K562 (cell line): Measurements from ENCODE around the gene MED13L. TPM values are rescaled to one million over a fixed set of nuclear protein-coding genes. Genes with fewer than 3 reads are reported as not detected.

Experiments
- ATAC-seq: fragments of 200-7000 bp; cut with Tn5 transposase; 3 replicates; pipeline ENCODE4 v1.9.1; 2020; ENCODE audit warnings: moderate library complexity
- BruUV-seq: library from RNA; stranded (reverse); fragments of 400-500 nt; replicated peaks from 2 replicates; lab custom pipeline; 2021; lab: Mats Ljungman, UMichigan
- CTCF ChIA-PET: fragments of 300-600 bp; formaldehyde crosslinking; extraction: SDS; loops from one replicate; lab custom pipeline; 2021; ENCODE audit warnings: low intra/inter-chr PET ratio; lab: Yijun Ruan, JAX
- POLR2A ChIA-PET: fragments of 300-600, 350-650 bp; sonication (Branson Sonifier 250); formaldehyde crosslinking; extraction: SDS; loops from one replicate; lab custom pipeline; 2021; ENCODE audit warnings: antibody characterized with exemption, inconsistent platforms; lab: Yijun Ruan, JAX
- DNase-seq, 4 experiments: peaks; one replicate each; pipeline versions ENCODE4 v3.0.0 to v3.0.0-alpha.2; 2011 to 2018; ENCODE audit warnings: low spot score in 3 of 4, mixed read lengths in 3 of 4; ENCODE audit errors: extremely low read depth in 1 of 4
- FAIRE-seq: peaks from 2 replicates; lab custom pipeline; 2011; peaks lifted over from hg19 to GRCh38; lab: Jason Lieb, UNC
- H2AFZ ChIP-seq: 2 replicates; pipeline ENCODE4 v1.6.0; 2011; ENCODE audit warnings: low read depth, low read length, control low read depth, inconsistent platforms
- H3K27ac ChIP-seq: fragments of 200-600 bp; 3 replicates; pipeline ENCODE4 v1.8.0; 2011; ENCODE audit warnings: low read depth, mild to moderate bottlenecking, control low read depth, inconsistent platforms, low read length, moderate library complexity, mixed read lengths; ENCODE audit errors: extremely low read depth
- H3K27me3 ChIP-seq, 2 experiments: fragments of 300-600 bp in 1 of 2; 2 replicates in 1 of 2; 3 replicates in 1 of 2; pipeline versions ENCODE4 v1.6.0 to v1.8.0; 2011; ENCODE audit warnings: inconsistent platforms in 2 of 2, low read length in 2 of 2, mild to moderate bottlenecking in 1 of 2, mixed read lengths in 1 of 2, moderate library complexity in 1 of 2; ENCODE audit not compliant: control insufficient read depth in 2 of 2, insufficient read depth in 2 of 2
- H3K36me3 ChIP-seq: fragments of 300-600 bp; 3 replicates; pipeline ENCODE4 v1.8.0; 2011; ENCODE audit warnings: mild to moderate bottlenecking, low read length, inconsistent platforms; ENCODE audit not compliant: control insufficient read depth, insufficient read depth
- H3K4me1 ChIP-seq, 2 experiments: fragments of 200-600 bp in 1 of 2; replicated peaks in 1 of 2; 2 replicates in 1 of 2; 3 replicates in 1 of 2; pipeline versions ENCODE4 v1.5.1 to v1.8.0; 2011; ENCODE audit warnings: inconsistent platforms in 2 of 2, low read length in 2 of 2, mild to moderate bottlenecking in 1 of 2, mixed read lengths in 1 of 2, moderate library complexity in 1 of 2; ENCODE audit not compliant: control insufficient read depth in 2 of 2, insufficient read depth in 2 of 2
- H3K4me2 ChIP-seq: 2 replicates; pipeline ENCODE4 v1.6.1; 2011; ENCODE audit warnings: low read length, control low read depth, inconsistent platforms, mixed read lengths; ENCODE audit not compliant: insufficient read depth
- H3K4me3 ChIP-seq: fragments of 200-600 bp; sonication (generic), shearing (Covaris generic); 2 replicates; pipeline ENCODE4 v1.5.1; 2016; ENCODE audit warnings: control low read depth, inconsistent platforms
- H3K79me2 ChIP-seq: fragments of 200-600 bp; 3 replicates; pipeline ENCODE4 v1.8.0; 2011; ENCODE audit warnings: low read length, inconsistent platforms; ENCODE audit not compliant: control insufficient read depth, insufficient read depth
- H3K9ac ChIP-seq, 2 experiments: 2 replicates each; pipeline versions ENCODE4 v1.6.0 to v1.6.1; 2011; ENCODE audit warnings: low read depth in 2 of 2, low read length in 2 of 2, control low read depth in 1 of 2, inconsistent platforms in 1 of 2, mild to moderate bottlenecking in 1 of 2, mixed read lengths in 1 of 2; ENCODE audit not compliant: insufficient read depth in 1 of 2
- H3K9me1 ChIP-seq: one replicate; pipeline ENCODE4 v1.6.0; 2011; ENCODE audit warnings: inconsistent platforms, mild to moderate bottlenecking, low read length, moderate library complexity; ENCODE audit not compliant: control insufficient read depth, insufficient read depth
- H3K9me3 ChIP-seq: replicated peaks from 2 replicates; pipeline ENCODE4 v1.5.1; 2011; ENCODE audit warnings: low read depth, low read length, inconsistent platforms; ENCODE audit not compliant: control insufficient read depth, insufficient read depth
- H4K20me1 ChIP-seq: replicated peaks from 2 replicates; pipeline ENCODE4 v1.6.1; 2011; ENCODE audit warnings: low read length, inconsistent platforms, mixed read lengths; ENCODE audit not compliant: control insufficient read depth, insufficient read depth
- HNRNPK ChIP-seq: fragments of 200-400 bp; formaldehyde crosslinking; IDR thresholded peaks from one replicate; pipeline ENCODE4 v1.6.1; 2018; ENCODE audit warnings: mild to moderate bottlenecking, low read depth, low read length; ENCODE audit not compliant: poor library complexity, severe bottlenecking
- IRF2 ChIP-seq: sonication (generic); formaldehyde crosslinking; IDR thresholded peaks from 2 replicates; pipeline ENCODE4 v1.8.1; 2022; ENCODE audit warnings: mild to moderate bottlenecking, missing genetic modification reagents
- MECOM ChIP-seq: fragments of 250-450 bp; sonication (Bioruptor Pico); IDR thresholded peaks from 2 replicates; pipeline ENCODE4 v1.8.0; 2022; ENCODE audit warnings: inconsistent platforms
- MEF2D ChIP-seq: conservative IDR thresholded peaks from 2 replicates; pipeline ENCODE4 v1.6.1; 2016; ENCODE audit warnings: low read depth, missing genetic modification characterization, missing compliant biosample characterization
- SLC30A9 ChIP-seq: fragments of 250-450 bp; sonication (Bioruptor Pico); IDR thresholded peaks from 2 replicates; pipeline ENCODE4 v1.8.0; 2022; ENCODE audit warnings: mild to moderate bottlenecking, moderate library complexity
- SMARCE1 ChIP-seq: fragments of 450-650 bp; IDR thresholded peaks from 2 replicates; pipeline ENCODE4 v1.7.1; 2016; ENCODE audit warnings: mild to moderate bottlenecking
- STAT5A ChIP-seq: IDR thresholded peaks from 2 replicates; pipeline ENCODE4 v1.6.1; 2012; ENCODE audit warnings: low read length, inconsistent platforms, borderline replicate concordance
- ZNF134 ChIP-seq: fragments of 250-450 bp; sonication (Bioruptor Pico); conservative IDR thresholded peaks from 2 replicates; pipeline ENCODE4 v1.4.0; 2020
- ZNF143 ChIP-seq: sonication (generic); formaldehyde crosslinking; IDR thresholded peaks from 2 replicates; pipeline ENCODE4 v1.9.0; 2022; ENCODE audit warnings: mild to moderate bottlenecking, missing genetic modification reagents
- ZNF384 ChIP-seq: IDR thresholded peaks from 2 replicates; pipeline ENCODE4 v1.6.1; 2012; ENCODE audit warnings: low read depth, low read length, improper control_type of control experiment
- ZNF589 ChIP-seq: fragments of 200-800 bp; sonication (Bioruptor generic); IDR thresholded peaks from 2 replicates; pipeline ENCODE4 v1.6.1; 2016; ENCODE audit warnings: low read depth, missing genetic modification characterization, missing compliant biosample characterization
- ZNF707 ChIP-seq: fragments of 250-450 bp; sonication (Bioruptor Pico); conservative IDR thresholded peaks from 2 replicates; pipeline ENCODE4 v1.8.0; 2022; ENCODE audit warnings: inconsistent platforms, mild to moderate bottlenecking, moderate library complexity
- WGBS: fragments of 100-300 bp; shearing (Covaris generic); methylation state at CpG from one replicate; pipeline ENCODE4 v1.1.6; 2016; ENCODE audit warnings: low coverage, mixed read lengths; ENCODE audit not compliant: insufficient coverage; ENCODE audit errors: missing lambda C conversion rate; 5-methylcytosine and 5-hydroxymethylcytosine counted together
- in situ Hi-C: fragments of 300-500 bp; cut with MboI; formaldehyde crosslinking; loops from 4 replicates; pipeline ENCODE4 v1.15.0; 2018; ENCODE audit warnings: inconsistent platforms, mixed read lengths
- intact Hi-C: fragments of 100-400 bp; cut with micrococcal nuclease; formaldehyde crosslinking; loops from 2 replicates; pipeline ENCODE4 v1.14.2; 2022
- polyA plus RNA-seq, 8 experiments: library from polyadenylated mRNA; depleted of rRNA in 4 of 8; stranded (reverse) in 5 of 8; unstranded in 3 of 8; fragments of >200 nt; fragmentation: Nextera tagmentation in 2 of 8; fragmentation: Illumina TruSeq in 1 of 8; extraction: Ambion mirVana in 2 of 8; extraction: Trizol in 1 of 8; gene quantifications; 2 replicates each; pipeline versions ENCODE4 v1.2.1 to v1.2.3, GENCODE V29; 2011 to 2014; ENCODE audit warnings: inconsistent platforms in 1 of 8, missing spikeins in 1 of 8
- total RNA-seq, 7 experiments: library from RNA; depleted of rRNA in 6 of 7; stranded (reverse); fragments of >200 nt in 6 of 7; fragmentation: Illumina TruSeq in 2 of 7; extraction: Trizol in 2 of 7; gene quantifications; 2 replicates each; pipeline versions ENCODE4 v1.2.1 to v1.2.3, GENCODE V29; 2011 to 2021; ENCODE audit warnings: low replicate concordance in 1 of 7
- TF ChIP-seq, protein P1 (sequence below): fragments of 450-650 bp; IDR thresholded peaks from 2 replicates; pipeline ENCODE4 v1.6.1; 2014; ENCODE audit warnings: low read depth, mild to moderate bottlenecking, moderate library complexity, borderline replicate concordance
- TF ChIP-seq, protein P2 (sequence below): sonication (generic); formaldehyde crosslinking; IDR thresholded peaks from 2 replicates; pipeline ENCODE4 v1.8.0; 2022; ENCODE audit warnings: mild to moderate bottlenecking, low read depth, missing genetic modification reagents
- TF ChIP-seq, protein P3 (sequence below): IDR thresholded peaks from 2 replicates; pipeline ENCODE4 v1.6.1; 2014; ENCODE audit warnings: antibody characterized with exemption
- TF ChIP-seq, protein P4 (sequence below): fragments of 450-650 bp; IDR thresholded peaks from 2 replicates; pipeline ENCODE4 v1.6.1; 2016; ENCODE audit warnings: missing biosample characterization, missing genetic modification characterization

The MED13L gene
- total and polyA plus RNA-seq, 9 of the 15 experiments (the other 6 are each of a cell fraction or from before 2014, with no cell fraction given) = 13.4 to 90.3 (median 36.9) TPM

DNA sequence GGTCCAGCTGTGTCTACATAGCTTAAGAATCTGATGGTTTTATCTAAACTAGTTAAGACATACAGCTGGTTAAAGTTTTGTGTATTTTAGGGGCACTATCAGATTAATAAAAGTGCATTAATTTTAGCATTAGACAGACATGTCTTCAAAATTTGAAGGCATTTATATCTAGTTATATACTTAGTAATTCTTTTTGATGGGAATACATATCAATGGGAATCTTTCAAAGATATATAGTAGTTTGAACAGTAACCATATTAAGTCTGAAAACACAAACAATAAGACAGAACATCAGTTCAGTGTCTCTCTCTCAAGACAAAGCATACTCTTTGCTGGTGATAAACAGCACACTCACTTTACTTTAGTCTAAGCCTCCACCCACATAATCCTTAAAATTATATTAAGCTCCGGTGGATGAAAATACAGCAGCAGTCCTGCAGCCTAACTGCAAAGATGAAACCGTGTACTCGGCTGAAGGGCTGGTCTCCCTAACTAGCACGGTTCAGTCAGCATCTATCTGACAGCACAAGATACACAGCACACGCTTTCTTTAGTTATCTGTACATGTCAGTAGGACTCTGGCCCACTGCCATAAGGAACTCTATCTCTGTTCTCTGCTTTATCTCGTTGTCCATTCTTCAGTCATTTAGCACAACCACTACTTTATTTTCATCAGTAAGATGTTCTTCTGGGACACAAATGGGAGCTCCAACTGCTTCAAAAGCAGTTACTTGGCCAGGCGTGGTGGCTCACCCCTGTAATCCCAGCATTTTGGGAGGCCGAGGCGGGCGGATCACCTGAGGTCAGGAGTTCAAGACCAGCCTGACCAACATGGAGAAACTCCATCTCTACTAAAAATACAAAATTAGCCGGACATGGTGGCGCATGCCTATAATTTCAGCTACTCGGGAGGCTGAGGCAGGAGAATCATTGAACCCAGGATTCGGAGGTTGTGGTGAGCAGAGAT is 80.5 kb downstream of the MED13L start:
- ChIA-PET POLR2A (interaction anchor here (0.5 to 1.8 kb wide), 8 partner anchors 10 to 362 kb away, joined by 3 to 8 read pairs (median 4); partner anchors contain the start of gene MAP1LC3B2), CTCF (no interaction called here)
- 0 out of 4 replicates have a peak overlapping the region, but pooled peaks of 1 of the 2 experiments have one; percentile 45 for H3K9ac ChIP-seq
- no peak overlapping the region for H2AFZ ChIP-seq
- H3K4me2 ChIP-seq = peak overlapping the region; percentile 28
- DNase-seq = peak; percentile 73 to 97 (median 84)
- no TSS peak for BruUV-seq
- intact Hi-C loops (loop anchor here (10.0 kb wide), 2 partner anchors 52 to 132 kb away; no protein-coding TSS in a partner anchor), in situ Hi-C loops (no loop called here)
- ATAC-seq = peak; percentile 95
- 14% methylated on average over 13 of the region's 14 CpGs for WGBS
- H3K9me3 ChIP-seq = no peaks in the 10 kb centered on the region
- no peaks in the 10 kb centered on the region for H3K36me3 ChIP-seq
- H3K79me2 ChIP-seq = peaks cover 95% of the 10 kb centered on the region
- peak; percentile 98 for FAIRE-seq
- no peaks in the 10 kb centered on the region for H3K27me3 ChIP-seq
- H3K27ac ChIP-seq = peak overlapping the region; percentile 65
- 0 out of 2 replicates have a peak, but pooled peaks cover 7% of the 10 kb centered on the region for H4K20me1 ChIP-seq
- H3K9me1 ChIP-seq = no peaks in the 10 kb centered on the region
- peaks cover 12 to 40% of the 10 kb centered on the region in 2 experiments; a peak in 4 of 5 replicates for H3K4me1 ChIP-seq
- no peak overlapping the region for H3K4me3 ChIP-seq
- no peak for TF ChIP-seq HNRNPK
- TF ChIP-seq STAT5A = peak; percentile 97
- TF ChIP-seq MEF2D = peak; percentile 74
- TF ChIP-seq, protein P1, sequence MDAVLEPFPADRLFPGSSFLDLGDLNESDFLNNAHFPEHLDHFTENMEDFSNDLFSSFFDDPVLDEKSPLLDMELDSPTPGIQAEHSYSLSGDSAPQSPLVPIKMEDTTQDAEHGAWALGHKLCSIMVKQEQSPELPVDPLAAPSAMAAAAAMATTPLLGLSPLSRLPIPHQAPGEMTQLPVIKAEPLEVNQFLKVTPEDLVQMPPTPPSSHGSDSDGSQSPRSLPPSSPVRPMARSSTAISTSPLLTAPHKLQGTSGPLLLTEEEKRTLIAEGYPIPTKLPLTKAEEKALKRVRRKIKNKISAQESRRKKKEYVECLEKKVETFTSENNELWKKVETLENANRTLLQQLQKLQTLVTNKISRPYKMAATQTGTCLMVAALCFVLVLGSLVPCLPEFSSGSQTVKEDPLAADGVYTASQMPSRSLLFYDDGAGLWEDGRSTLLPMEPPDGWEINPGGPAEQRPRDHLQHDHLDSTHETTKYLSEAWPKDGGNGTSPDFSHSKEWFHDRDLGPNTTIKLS = no peak; the same call in 1 of the 2 replicates
- TF ChIP-seq SMARCE1 = peak; percentile 99
- no peak for TF ChIP-seq ZNF589 (CRISPR knock-in tag)
- TF ChIP-seq, protein P2, sequence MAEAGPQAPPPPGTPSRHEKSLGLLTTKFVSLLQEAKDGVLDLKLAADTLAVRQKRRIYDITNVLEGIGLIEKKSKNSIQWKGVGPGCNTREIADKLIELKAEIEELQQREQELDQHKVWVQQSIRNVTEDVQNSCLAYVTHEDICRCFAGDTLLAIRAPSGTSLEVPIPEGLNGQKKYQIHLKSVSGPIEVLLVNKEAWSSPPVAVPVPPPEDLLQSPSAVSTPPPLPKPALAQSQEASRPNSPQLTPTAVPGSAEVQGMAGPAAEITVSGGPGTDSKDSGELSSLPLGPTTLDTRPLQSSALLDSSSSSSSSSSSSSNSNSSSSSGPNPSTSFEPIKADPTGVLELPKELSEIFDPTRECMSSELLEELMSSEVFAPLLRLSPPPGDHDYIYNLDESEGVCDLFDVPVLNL (CRISPR knock-in tag) = no peak
- TF ChIP-seq ZNF707 (CRISPR knock-in tag) = no peak
- 0 out of 2 replicates have a peak, but pooled peaks have one; percentile 11 for TF ChIP-seq ZNF384
- TF ChIP-seq, protein P3, sequence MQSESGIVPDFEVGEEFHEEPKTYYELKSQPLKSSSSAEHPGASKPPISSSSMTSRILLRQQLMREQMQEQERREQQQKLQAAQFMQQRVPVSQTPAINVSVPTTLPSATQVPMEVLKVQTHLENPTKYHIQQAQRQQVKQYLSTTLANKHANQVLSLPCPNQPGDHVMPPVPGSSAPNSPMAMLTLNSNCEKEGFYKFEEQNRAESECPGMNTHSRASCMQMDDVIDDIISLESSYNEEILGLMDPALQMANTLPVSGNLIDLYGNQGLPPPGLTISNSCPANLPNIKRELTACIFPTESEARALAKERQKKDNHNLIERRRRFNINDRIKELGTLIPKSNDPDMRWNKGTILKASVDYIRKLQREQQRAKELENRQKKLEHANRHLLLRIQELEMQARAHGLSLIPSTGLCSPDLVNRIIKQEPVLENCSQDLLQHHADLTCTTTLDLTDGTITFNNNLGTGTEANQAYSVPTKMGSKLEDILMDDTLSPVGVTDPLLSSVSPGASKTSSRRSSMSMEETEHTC = no peak
- TF ChIP-seq ZNF134 (CRISPR knock-in tag) = peak; percentile 55; the same call in 1 of the 2 replicates
- no peak for TF ChIP-seq SLC30A9 (CRISPR knock-in tag)
- TF ChIP-seq, protein P4, sequence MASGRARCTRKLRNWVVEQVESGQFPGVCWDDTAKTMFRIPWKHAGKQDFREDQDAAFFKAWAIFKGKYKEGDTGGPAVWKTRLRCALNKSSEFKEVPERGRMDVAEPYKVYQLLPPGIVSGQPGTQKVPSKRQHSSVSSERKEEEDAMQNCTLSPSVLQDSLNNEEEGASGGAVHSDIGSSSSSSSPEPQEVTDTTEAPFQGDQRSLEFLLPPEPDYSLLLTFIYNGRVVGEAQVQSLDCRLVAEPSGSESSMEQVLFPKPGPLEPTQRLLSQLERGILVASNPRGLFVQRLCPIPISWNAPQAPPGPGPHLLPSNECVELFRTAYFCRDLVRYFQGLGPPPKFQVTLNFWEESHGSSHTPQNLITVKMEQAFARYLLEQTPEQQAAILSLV (tag) = no peak
- TF ChIP-seq IRF2 = no peak
- TF ChIP-seq ZNF143 (CRISPR knock-in tag) = no peak
- peak; percentile 68; the same call in 1 of the 2 replicates for TF ChIP-seq MECOM (CRISPR knock-in tag)
